Panc1 (cell line): ENCODE data around the gene RCN1. TPM values are rescaled to one million over a fixed set of nuclear protein-coding genes. Genes with fewer than 3 reads are reported as not detected.

ENCODE experiments used
- ATAC-seq: fragments of 200-7000 bp; cut with Tn5 transposase; 2 replicates; pipeline ENCODE4 v1.9.1; 2020; ENCODE audit warnings: mild to moderate bottlenecking, moderate library complexity
- BruUV-seq: library from RNA; stranded (reverse); fragments of 400-500 nt; replicated peaks from 2 replicates; lab custom pipeline; 2021; lab: Mats Ljungman, UMichigan
- CTCF ChIA-PET: fragments of 300-600 bp; sonication (Branson Sonifier 250); formaldehyde crosslinking; loops from one replicate; lab custom pipeline; 2022; ENCODE audit warnings: antibody characterized with exemption; lab: Charles Lee
- POLR2A ChIA-PET: fragments of 300-600 bp; sonication (Branson Sonifier 250); formaldehyde crosslinking; loops from one replicate; lab custom pipeline; 2022; ENCODE audit warnings: antibody characterized with exemption; lab: Charles Lee
- DNase-seq: peaks from one replicate; pipeline ENCODE4 v3.0.0-alpha.2; 2010; ENCODE audit warnings: low read depth, low spot score
- H3K27ac ChIP-seq: 2 replicates; pipeline ENCODE4 v1.5.1; 2011; ENCODE audit warnings: mild to moderate bottlenecking, low read length, inconsistent platforms
- H3K27me3 ChIP-seq: fragments of 200-500 bp; sonication (Bioruptor generic); 2 replicates; pipeline ENCODE4 v1.6.0; 2014; ENCODE audit warnings: low read length, inconsistent platforms; ENCODE audit not compliant: control insufficient read depth, insufficient read depth
- H3K36me3 ChIP-seq: fragments of 200-500 bp; sonication (Bioruptor generic); 2 replicates; pipeline ENCODE4 v1.5.1; 2014; ENCODE audit warnings: inconsistent platforms, mild to moderate bottlenecking, low read length, moderate library complexity; ENCODE audit not compliant: control insufficient read depth, insufficient read depth
- H3K4me1 ChIP-seq: 2 replicates; pipeline ENCODE4 v1.5.1; 2011; ENCODE audit warnings: inconsistent platforms, mild to moderate bottlenecking, low read length, moderate library complexity; ENCODE audit not compliant: control insufficient read depth, insufficient read depth
- H3K4me3 ChIP-seq, 2 experiments: 2 replicates each; pipeline ENCODE4 v1.5.1; 2011 to 2012; ENCODE audit warnings: low read depth in 2 of 2, low read length in 2 of 2, mild to moderate bottlenecking in 2 of 2, inconsistent platforms in 1 of 2, moderate library complexity in 1 of 2
- H3K9me3 ChIP-seq: fragments of 200-500 bp; sonication (Bioruptor generic); 2 replicates; pipeline ENCODE4 v1.5.1; 2014; ENCODE audit warnings: low read depth, mild to moderate bottlenecking, inconsistent platforms, low read length, moderate library complexity; ENCODE audit not compliant: control insufficient read depth, insufficient read depth
- POLR2AphosphoS5 ChIP-seq: IDR thresholded peaks from 2 replicates; pipeline ENCODE4 v1.6.1; 2012; ENCODE audit warnings: mild to moderate bottlenecking, low read depth, low read length, moderate library complexity
- SIN3A ChIP-seq: IDR thresholded peaks from 2 replicates; pipeline ENCODE4 v1.6.1; 2012; ENCODE audit warnings: low read depth, mild to moderate bottlenecking, low read length, moderate library complexity, borderline replicate concordance; ENCODE audit not compliant: insufficient read depth
- TCF7L2 ChIP-seq: IDR thresholded peaks from 2 replicates; pipeline ENCODE4 v1.6.1; 2011; ENCODE audit warnings: mild to moderate bottlenecking, low read depth, low read length, inconsistent platforms
- in situ Hi-C: cut with HindIII; loops from 2 replicates; pipeline ENCODE4 v1.10.0; 2016; ENCODE audit warnings: low sequenced_read_pairs, low pct_unique_long_range_greater_than_20kb
- intact Hi-C: fragments of 100-400 bp; cut with micrococcal nuclease; formaldehyde crosslinking; loops from one replicate; pipeline ENCODE4 v1.10.0; 2022; ENCODE audit not compliant: unreplicated experiment
- total RNA-seq: library from RNA; stranded (reverse); gene quantifications from one replicate; pipeline ENCODE4 v1.2.1, GENCODE V29; 2021; ENCODE audit not compliant: unreplicated experiment
- TF ChIP-seq, protein P1 (sequence below), 2 experiments: IDR thresholded peaks; 2 replicates each; pipeline ENCODE4 v1.6.1; 2011 to 2012; ENCODE audit warnings: low read depth in 2 of 2, control low read depth in 1 of 2, low read length in 1 of 2, mild to moderate bottlenecking in 1 of 2, moderate library complexity in 1 of 2; ENCODE audit not compliant: insufficient read depth in 1 of 2
- TF ChIP-seq, protein P2 (sequence below): fragments of 450-650 bp; IDR thresholded peaks from 2 replicates; pipeline ENCODE4 v1.5.1; 2017; ENCODE audit warnings: mild to moderate bottlenecking

RCN1 gene
- total RNA-seq, 1 experiment from 2014 or later: 120 TPM

DNA sequence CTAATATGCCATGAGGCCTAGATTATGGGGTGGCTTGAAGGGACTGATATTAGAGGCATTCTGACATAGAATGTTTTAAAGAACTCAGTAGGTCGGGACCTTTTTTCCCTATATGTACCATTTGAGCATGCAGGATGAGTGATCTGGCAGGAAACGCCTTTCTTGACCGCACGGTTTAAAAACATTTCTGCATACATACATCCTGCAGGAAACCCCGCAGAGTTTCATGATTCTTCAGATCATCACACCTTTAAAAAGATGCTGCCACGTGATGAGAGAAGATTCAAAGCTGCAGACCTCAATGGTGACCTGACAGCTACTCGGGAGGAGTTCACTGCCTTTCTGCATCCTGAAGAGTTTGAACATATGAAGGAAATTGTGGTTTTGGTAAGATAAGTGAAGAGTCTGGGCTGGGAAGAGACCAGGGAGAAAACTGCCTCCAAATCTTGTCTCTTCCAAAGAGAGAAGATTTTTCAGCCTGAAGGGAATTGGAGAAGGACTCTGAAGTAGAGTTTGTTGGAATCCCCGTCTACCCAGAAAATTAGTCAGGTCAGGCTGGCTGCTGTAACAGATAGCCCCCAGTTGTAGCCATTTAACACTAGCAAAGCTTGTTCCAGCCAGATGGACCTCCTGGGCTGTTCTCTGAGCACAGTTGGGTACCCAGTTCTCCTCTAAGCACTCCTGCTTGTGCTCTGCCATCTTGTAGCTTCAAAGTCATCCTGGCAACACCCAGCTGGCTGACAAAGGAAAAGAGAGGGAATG, 7.4 kb downstream of the RCN1 start:
- Histone ChIP-seq H3K36me3 (peaks cover 6% of the 10 kb centered on the region), H3K27me3 (no peaks in the 10 kb centered on the region), H3K27ac (no peak overlapping the region), H3K9me3 (no peaks in the 10 kb centered on the region), H3K4me1 (peaks cover 3% of the 10 kb centered on the region; the same call in 1 of the 2 replicates), H3K4me3 (no peak overlapping the region)
- TF ChIP-seq, protein P1, sequence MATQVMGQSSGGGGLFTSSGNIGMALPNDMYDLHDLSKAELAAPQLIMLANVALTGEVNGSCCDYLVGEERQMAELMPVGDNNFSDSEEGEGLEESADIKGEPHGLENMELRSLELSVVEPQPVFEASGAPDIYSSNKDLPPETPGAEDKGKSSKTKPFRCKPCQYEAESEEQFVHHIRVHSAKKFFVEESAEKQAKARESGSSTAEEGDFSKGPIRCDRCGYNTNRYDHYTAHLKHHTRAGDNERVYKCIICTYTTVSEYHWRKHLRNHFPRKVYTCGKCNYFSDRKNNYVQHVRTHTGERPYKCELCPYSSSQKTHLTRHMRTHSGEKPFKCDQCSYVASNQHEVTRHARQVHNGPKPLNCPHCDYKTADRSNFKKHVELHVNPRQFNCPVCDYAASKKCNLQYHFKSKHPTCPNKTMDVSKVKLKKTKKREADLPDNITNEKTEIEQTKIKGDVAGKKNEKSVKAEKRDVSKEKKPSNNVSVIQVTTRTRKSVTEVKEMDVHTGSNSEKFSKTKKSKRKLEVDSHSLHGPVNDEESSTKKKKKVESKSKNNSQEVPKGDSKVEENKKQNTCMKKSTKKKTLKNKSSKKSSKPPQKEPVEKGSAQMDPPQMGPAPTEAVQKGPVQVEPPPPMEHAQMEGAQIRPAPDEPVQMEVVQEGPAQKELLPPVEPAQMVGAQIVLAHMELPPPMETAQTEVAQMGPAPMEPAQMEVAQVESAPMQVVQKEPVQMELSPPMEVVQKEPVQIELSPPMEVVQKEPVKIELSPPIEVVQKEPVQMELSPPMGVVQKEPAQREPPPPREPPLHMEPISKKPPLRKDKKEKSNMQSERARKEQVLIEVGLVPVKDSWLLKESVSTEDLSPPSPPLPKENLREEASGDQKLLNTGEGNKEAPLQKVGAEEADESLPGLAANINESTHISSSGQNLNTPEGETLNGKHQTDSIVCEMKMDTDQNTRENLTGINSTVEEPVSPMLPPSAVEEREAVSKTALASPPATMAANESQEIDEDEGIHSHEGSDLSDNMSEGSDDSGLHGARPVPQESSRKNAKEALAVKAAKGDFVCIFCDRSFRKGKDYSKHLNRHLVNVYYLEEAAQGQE (IDR thresholded peaks at IDR 0.05; ENCODE audit: insufficient read depth in 1 of 2, low read depth in 2 of 2, low read length in 1 of 2): no peak
- TF ChIP-seq SIN3A (no peak), POLR2AphosphoS5 (no peak), TCF7L2 (no peak)
- TF ChIP-seq, protein P2, sequence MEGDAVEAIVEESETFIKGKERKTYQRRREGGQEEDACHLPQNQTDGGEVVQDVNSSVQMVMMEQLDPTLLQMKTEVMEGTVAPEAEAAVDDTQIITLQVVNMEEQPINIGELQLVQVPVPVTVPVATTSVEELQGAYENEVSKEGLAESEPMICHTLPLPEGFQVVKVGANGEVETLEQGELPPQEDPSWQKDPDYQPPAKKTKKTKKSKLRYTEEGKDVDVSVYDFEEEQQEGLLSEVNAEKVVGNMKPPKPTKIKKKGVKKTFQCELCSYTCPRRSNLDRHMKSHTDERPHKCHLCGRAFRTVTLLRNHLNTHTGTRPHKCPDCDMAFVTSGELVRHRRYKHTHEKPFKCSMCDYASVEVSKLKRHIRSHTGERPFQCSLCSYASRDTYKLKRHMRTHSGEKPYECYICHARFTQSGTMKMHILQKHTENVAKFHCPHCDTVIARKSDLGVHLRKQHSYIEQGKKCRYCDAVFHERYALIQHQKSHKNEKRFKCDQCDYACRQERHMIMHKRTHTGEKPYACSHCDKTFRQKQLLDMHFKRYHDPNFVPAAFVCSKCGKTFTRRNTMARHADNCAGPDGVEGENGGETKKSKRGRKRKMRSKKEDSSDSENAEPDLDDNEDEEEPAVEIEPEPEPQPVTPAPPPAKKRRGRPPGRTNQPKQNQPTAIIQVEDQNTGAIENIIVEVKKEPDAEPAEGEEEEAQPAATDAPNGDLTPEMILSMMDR: no peak
- BruUV-seq: no TSS peak
- POLR2A ChIA-PET: no interaction called here
- intact Hi-C loops (no loop called here), in situ Hi-C loops (no loop called here)
- CTCF ChIA-PET: no interaction called here
- ATAC-seq (no peak), DNase-seq (no peak)

DNA sequence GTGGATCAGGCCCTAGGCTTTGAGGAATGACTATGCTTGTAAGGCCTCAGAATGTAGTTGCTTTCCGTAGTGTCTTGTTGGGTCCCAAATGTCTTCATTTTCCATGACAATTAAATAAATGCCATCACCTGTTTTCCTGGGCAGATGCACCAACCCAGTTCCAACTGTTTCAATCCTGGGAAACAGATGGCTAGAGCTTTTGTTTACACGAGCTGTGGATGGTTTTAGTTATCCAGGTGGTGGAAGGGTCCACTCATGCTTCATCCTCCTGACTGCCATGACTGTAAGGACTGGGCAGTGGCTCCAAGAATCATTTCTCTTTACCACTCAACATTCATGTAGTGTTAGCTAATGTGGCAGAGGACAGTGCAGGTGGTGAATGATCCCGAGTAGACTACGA, 8.6 kb downstream of the RCN1 start:
- BruUV-seq: no TSS peak
- in situ Hi-C loops: no loop called here
- H3K27me3 ChIP-seq: no peaks in the 10 kb centered on the region
- H3K36me3 ChIP-seq: peaks cover 6% of the 10 kb centered on the region
- DNase-seq (no peak), ATAC-seq (no peak)
- ChIA-PET POLR2A (no interaction called here), CTCF (no interaction called here)
- intact Hi-C loops: no loop called here
- H3K9me3 ChIP-seq: no peaks in the 10 kb centered on the region
- no peak overlapping the region for H3K27ac ChIP-seq
- no peak for TF ChIP-seq SIN3A
- TF ChIP-seq, protein P2: no peak
- TF ChIP-seq POLR2AphosphoS5: no peak
- TF ChIP-seq, protein P1 (IDR thresholded peaks at IDR 0.05; ENCODE audit: insufficient read depth in 1 of 2, low read depth in 2 of 2, low read length in 1 of 2): no peak
- TF ChIP-seq TCF7L2: no peak
- H3K4me3 ChIP-seq: no peak overlapping the region
- H3K4me1 ChIP-seq: peaks cover under 1% of the 10 kb centered on the region; the same call in 1 of the 2 replicates
